H1 (cell line): ENCODE measurements around the gene SCP2. TPM values are rescaled to one million over a fixed set of nuclear protein-coding genes. Genes with fewer than 3 reads are reported as not detected.

Experiments used
- CTCF ChIA-PET: fragments of 300-600 bp; sonication (Branson Sonifier 250); formaldehyde crosslinking; loops from one replicate; lab custom pipeline; 2021; ENCODE audit not compliant: partially characterized antibody; lab: Charles Lee
- POLR2A ChIA-PET: fragments of 300-600 bp; sonication (Branson Sonifier 250); formaldehyde crosslinking; loops from one replicate; lab custom pipeline; 2021; ENCODE audit warnings: inconsistent platforms; ENCODE audit not compliant: partially characterized antibody; lab: Charles Lee
- DNase-seq, 2 experiments: peaks; one replicate each; pipeline versions ENCODE4 v3.0.0 to v3.0.0-alpha.2; 2010 to 2022; ENCODE audit warnings: low spot score in 2 of 2, low read depth in 1 of 2, mixed read lengths in 1 of 2
- FAIRE-seq: peaks from 2 replicates; lab custom pipeline; 2011; peaks lifted over from hg19 to GRCh38; lab: Jason Lieb, UNC
- H2AFZ ChIP-seq: 2 replicates; pipeline ENCODE4 v1.8.1; 2012; ENCODE audit warnings: low read length, inconsistent platforms
- H2AK5ac ChIP-seq: 2 replicates; pipeline ENCODE4 v1.6.1; 2013; ENCODE audit warnings: low read depth, low read length
- H2BK120ac ChIP-seq: replicated peaks from 2 replicates; pipeline ENCODE3; 2013; ENCODE audit warnings: low read depth, low read length, inconsistent platforms
- H2BK12ac ChIP-seq: 2 replicates; pipeline ENCODE4 v1.6.1; 2013; ENCODE audit warnings: low read depth, low read length
- H2BK15ac ChIP-seq: 2 replicates; pipeline ENCODE4 v1.6.1; 2013; ENCODE audit warnings: low read length
- H2BK20ac ChIP-seq: 2 replicates; pipeline ENCODE4 v1.6.1; 2013; ENCODE audit warnings: low read length
- H2BK5ac ChIP-seq: 2 replicates; pipeline ENCODE4 v1.6.1; 2013; ENCODE audit warnings: low read depth, low read length
- H3K14ac ChIP-seq: 2 replicates; pipeline ENCODE4 v1.6.1; 2013; ENCODE audit warnings: inconsistent platforms; ENCODE audit not compliant: insufficient read length
- H3K18ac ChIP-seq: 2 replicates; pipeline ENCODE4 v1.6.1; 2013; ENCODE audit warnings: low read length; ENCODE audit errors: extremely low read depth
- H3K23ac ChIP-seq: 2 replicates; pipeline ENCODE4 v1.6.1; 2013; ENCODE audit warnings: inconsistent platforms; ENCODE audit not compliant: insufficient read length
- H3K23me2 ChIP-seq: 2 replicates; pipeline ENCODE4 v1.6.1; 2013; ENCODE audit warnings: low read depth, low read length
- H3K27ac ChIP-seq: 2 replicates; pipeline ENCODE4 v1.6.1; 2011; ENCODE audit warnings: low read depth, low read length, inconsistent platforms
- H3K27me3 ChIP-seq, 4 experiments: replicated peaks in 1 of 4; 1 replicate in 1 of 4; 2 replicates in 3 of 4; pipeline versions ENCODE4 v1.6.1 to v1.8.1; 2011 to 2013; ENCODE audit warnings: low read length in 3 of 4, mild to moderate bottlenecking in 3 of 4, inconsistent platforms in 2 of 4, mixed read lengths in 2 of 4, moderate library complexity in 1 of 4; ENCODE audit not compliant: control insufficient read depth in 3 of 4, insufficient read depth in 3 of 4; ENCODE audit errors: extremely low read depth in 1 of 4
- H3K36me3 ChIP-seq, 4 experiments: 2 replicates each; pipeline versions ENCODE4 v1.6.1 to v1.8.1; 2011 to 2013; ENCODE audit warnings: mild to moderate bottlenecking in 4 of 4, low read length in 3 of 4, moderate library complexity in 2 of 4, control low read depth in 1 of 4, inconsistent platforms in 1 of 4; ENCODE audit not compliant: insufficient read depth in 4 of 4, control insufficient read depth in 2 of 4
- H3K4ac ChIP-seq: replicated peaks from 2 replicates; pipeline ENCODE3; 2013; ENCODE audit warnings: low read length, low read depth, mixed read lengths, inconsistent platforms; ENCODE audit not compliant: insufficient read length
- H3K4me1 ChIP-seq, 4 experiments: replicated peaks in 1 of 4; 1 replicate in 1 of 4; 2 replicates in 3 of 4; pipeline versions ENCODE4 v1.6.1 to v1.8.1; 2011 to 2013; ENCODE audit warnings: low read length in 3 of 4, inconsistent platforms in 2 of 4, mixed read lengths in 1 of 4; ENCODE audit not compliant: insufficient read depth in 4 of 4, control insufficient read depth in 3 of 4
- H3K4me2 ChIP-seq, 2 experiments: 2 replicates each; pipeline versions ENCODE4 v1.6.1 to v1.8.1; 2011 to 2013; ENCODE audit warnings: low read depth in 2 of 2, low read length in 2 of 2, control low read depth in 1 of 2, inconsistent platforms in 1 of 2, mild to moderate bottlenecking in 1 of 2; ENCODE audit not compliant: insufficient read depth in 1 of 2
- H3K4me3 ChIP-seq, 4 experiments: fragments of 200-600, 300-600 bp in 1 of 4; sonication (generic), shearing (Covaris generic), sonication (Bioruptor Twin) in 1 of 4; 2 replicates each; pipeline versions ENCODE4 v1.5.1 to v1.8.1; 2011 to 2016; ENCODE audit warnings: low read length in 4 of 4, low read depth in 3 of 4, control low read depth in 2 of 4, inconsistent platforms in 2 of 4, mild to moderate bottlenecking in 2 of 4, mixed read lengths in 1 of 4, moderate library complexity in 1 of 4; ENCODE audit not compliant: insufficient read depth in 2 of 4; ENCODE audit errors: extremely low read depth in 1 of 4
- H3K56ac ChIP-seq: replicated peaks from 2 replicates; pipeline ENCODE3; 2013; ENCODE audit warnings: low read depth, mild to moderate bottlenecking, mixed read lengths, low read length, inconsistent platforms; ENCODE audit not compliant: insufficient read length
- H3K79me1 ChIP-seq: 2 replicates; pipeline ENCODE4 v1.6.1; 2013; ENCODE audit warnings: low read depth, low read length, control low read depth
- H3K79me2 ChIP-seq, 2 experiments: 2 replicates each; pipeline versions ENCODE4 v1.6.1 to v1.8.1; 2012 to 2013; ENCODE audit warnings: low read length in 2 of 2, mild to moderate bottlenecking in 2 of 2, inconsistent platforms in 1 of 2; ENCODE audit not compliant: insufficient read depth in 2 of 2, control insufficient read depth in 1 of 2
- H3K9ac ChIP-seq, 4 experiments: replicated peaks in 1 of 4; 1 replicate in 1 of 4; 2 replicates in 3 of 4; pipeline versions ENCODE4 v1.6.1 to v1.8.1; 2011 to 2013; ENCODE audit warnings: low read depth in 3 of 4, low read length in 3 of 4, control low read depth in 2 of 4, mild to moderate bottlenecking in 2 of 4, moderate library complexity in 2 of 4, inconsistent platforms in 1 of 4; ENCODE audit errors: extremely low read depth in 1 of 4
- H3K9me3 ChIP-seq, 2 experiments: 2 replicates each; pipeline versions ENCODE4 v1.6.1 to v1.8.1; 2012 to 2013; ENCODE audit warnings: mild to moderate bottlenecking in 2 of 2, moderate library complexity in 2 of 2, control low read depth in 1 of 2, inconsistent platforms in 1 of 2, low read depth in 1 of 2, low read length in 1 of 2, mixed read lengths in 1 of 2; ENCODE audit not compliant: insufficient read depth in 2 of 2
- H4K20me1 ChIP-seq, 2 experiments: replicated peaks in 1 of 2; 2 replicates each; pipeline versions ENCODE3 to v1.8.1; 2011 to 2013; ENCODE audit warnings: inconsistent platforms in 2 of 2, low read length in 2 of 2, mild to moderate bottlenecking in 1 of 2; ENCODE audit not compliant: insufficient read depth in 2 of 2, control insufficient read depth in 1 of 2
- H4K5ac ChIP-seq: 2 replicates; pipeline ENCODE4 v1.6.1; 2013; ENCODE audit warnings: low read length, low read depth, mixed read lengths, inconsistent platforms; ENCODE audit not compliant: insufficient read length
- H4K8ac ChIP-seq: 2 replicates; pipeline ENCODE4 v1.8.0; 2013; ENCODE audit warnings: mild to moderate bottlenecking, moderate library complexity, low read length, inconsistent platforms; ENCODE audit not compliant: insufficient read depth; ENCODE audit errors: extremely low read depth
- H4K91ac ChIP-seq: replicated peaks from 2 replicates; pipeline ENCODE3; 2013; ENCODE audit warnings: low read length, mixed read lengths, inconsistent platforms; ENCODE audit not compliant: insufficient read length
- CBX8 ChIP-seq: fragments of 300-800, 300-1000 bp; sonication (generic); IDR thresholded peaks from 2 replicates; pipeline ENCODE4 v1.7.1; 2016; ENCODE audit warnings: low read depth, low read length, borderline replicate concordance
- EGR1 ChIP-seq: IDR thresholded peaks from 2 replicates; pipeline ENCODE4 v1.6.1; 2011; ENCODE audit warnings: low read depth, low read length, borderline replicate concordance
- FOSL1 ChIP-seq: IDR thresholded peaks from 2 replicates; pipeline ENCODE4 v1.6.1; 2011; ENCODE audit warnings: mild to moderate bottlenecking, low read depth, low read length, moderate library complexity; ENCODE audit not compliant: insufficient read depth
- KDM5A ChIP-seq: fragments of 200-600 bp; IDR thresholded peaks from 2 replicates; pipeline ENCODE4 v1.7.1; 2012; ENCODE audit warnings: mild to moderate bottlenecking, low read length, inconsistent platforms, mixed read lengths
- SAP30 ChIP-seq: fragments of 300-600 bp; sonication (generic); IDR thresholded peaks from 2 replicates; pipeline ENCODE4 v1.7.1; 2012; ENCODE audit warnings: low read length, moderate library complexity, mild to moderate bottlenecking, inconsistent platforms; ENCODE audit not compliant: insufficient read depth, insufficient replicate concordance
- SIX5 ChIP-seq: IDR thresholded peaks from 2 replicates; pipeline ENCODE4 v1.6.1; 2011; ENCODE audit warnings: mild to moderate bottlenecking, low read depth, low read length
- SP4 ChIP-seq: IDR thresholded peaks from 2 replicates; pipeline ENCODE4 v1.6.1; 2012; ENCODE audit warnings: low read length, inconsistent platforms
- SRF ChIP-seq: IDR thresholded peaks from 2 replicates; pipeline ENCODE4 v1.6.1; 2011; ENCODE audit warnings: mild to moderate bottlenecking, low read depth, low read length, moderate library complexity
- USF2 ChIP-seq: IDR thresholded peaks from 2 replicates; pipeline ENCODE4 v1.6.1; 2011; ENCODE audit warnings: low read length, improper control_type of control experiment
- WGBS, 2 experiments: shearing (Covaris generic) in 1 of 2; methylation state at CpG; one replicate each; pipeline versions ENCODE4 v1.1.6 to v1.1.7; 2013 to 2015; ENCODE audit warnings: low lambda C conversion rate in 2 of 2, mixed read lengths in 2 of 2, inconsistent platforms in 1 of 2, low coverage in 1 of 2, missing lambda C conversion rate in 1 of 2; ENCODE audit not compliant: insufficient replicate concordance in 2 of 2, insufficient coverage in 1 of 2, insufficient read length in 1 of 2; ENCODE audit errors: extremely low coverage in 1 of 2, missing lambda C conversion rate in 1 of 2; 5-methylcytosine and 5-hydroxymethylcytosine counted together
- polyA plus RNA-seq, 7 experiments: library from polyadenylated mRNA; depleted of rRNA in 3 of 7; stranded (reverse) in 5 of 7; unstranded in 2 of 7; fragments of >200 nt in 5 of 7; fragments of 200-250 nt in 2 of 7; gene quantifications; 1 replicate in 5 of 7; 2 replicates in 1 of 7; 4 replicates in 1 of 7; pipeline versions ENCODE4 v1.2.1 to v1.2.3, GENCODE V29; 2011 to 2013; ENCODE audit warnings: missing spikeins in 2 of 7, mixed read lengths in 2 of 7
- total RNA-seq: library from RNA; stranded (reverse); fragmentation: NEBNext Ultra II Directional; extraction: Animal tissue kit (Norgen Biotek cat#: 25700); gene quantifications from 2 replicates; pipeline ENCODE4 v1.2.1, GENCODE V29; 2021
- TF ChIP-seq, protein P1 (sequence below): IDR thresholded peaks from 2 replicates; pipeline ENCODE4 v1.6.1; 2012; ENCODE audit warnings: low read length, inconsistent platforms
- TF ChIP-seq, protein P2 (sequence below): IDR thresholded peaks from 2 replicates; pipeline ENCODE4 v1.6.1; 2012; ENCODE audit warnings: inconsistent platforms

SCP2 gene
- total and polyA plus RNA-seq, 2 of the 8 experiments (the other 6 are each of a cell fraction or from before 2014, with no cell fraction given): 20.9 to 54.3 TPM

GRCh38 chr1:53073868-53074311 is 146.8 kb downstream of the SCP2 start:
- no peak overlapping the region for H3K9ac ChIP-seq
- H2AK5ac ChIP-seq: no peak overlapping the region
- H2BK120ac ChIP-seq: no peak overlapping the region
- no peak overlapping the region for H3K23ac ChIP-seq
- CTCF ChIA-PET: interaction anchor here (0.7 to 1.6 kb wide), 3 partner anchors 9 to 112 kb away, joined by 3 to 6 read pairs (median 3); no protein-coding TSS in a partner anchor
- no peak overlapping the region for H2BK5ac ChIP-seq
- H2BK12ac ChIP-seq: no peak overlapping the region
- H3K4me2 ChIP-seq: no peak overlapping the region
- H2BK15ac ChIP-seq: no peak overlapping the region
- H4K20me1 ChIP-seq: no peaks in the 10 kb centered on the region
- H3K79me2 ChIP-seq: no peaks in the 10 kb centered on the region
- peaks cover 2% of the 10 kb centered on the region; the same call in 1 of the 2 replicates for H3K23me2 ChIP-seq
- H3K14ac ChIP-seq: no peak overlapping the region
- no peak overlapping the region for H3K4ac ChIP-seq
- H4K8ac ChIP-seq: no peak overlapping the region
- no peaks in the 10 kb centered on the region for H3K9me3 ChIP-seq
- 91% methylated on average over 10 of the region's 10 CpGs; no CpG with 5 or more reads in 1 of the 2 experiments for WGBS, 2 experiments
- no peak overlapping the region for H2BK20ac ChIP-seq
- H3K27ac ChIP-seq: no peak overlapping the region
- POLR2A ChIA-PET: no interaction called here
- DNase-seq: no peak
- no peak overlapping the region for H3K56ac ChIP-seq
- no peak overlapping the region for H3K4me3 ChIP-seq
- no peak overlapping the region for H3K18ac ChIP-seq
- FAIRE-seq: no peak
- H3K4me1 ChIP-seq: peaks cover 0 to 6% (median 0%) of the 10 kb centered on the region in 4 experiments; a peak in 2 of 7 replicates
- H3K27me3 ChIP-seq: no peaks in the 10 kb centered on the region
- no peaks in the 10 kb centered on the region for H3K36me3 ChIP-seq
- H4K91ac ChIP-seq: no peak overlapping the region
- no peak overlapping the region for H2AFZ ChIP-seq
- H4K5ac ChIP-seq: no peak overlapping the region
- no peaks in the 10 kb centered on the region for H3K79me1 ChIP-seq
- TF ChIP-seq, protein P1, sequence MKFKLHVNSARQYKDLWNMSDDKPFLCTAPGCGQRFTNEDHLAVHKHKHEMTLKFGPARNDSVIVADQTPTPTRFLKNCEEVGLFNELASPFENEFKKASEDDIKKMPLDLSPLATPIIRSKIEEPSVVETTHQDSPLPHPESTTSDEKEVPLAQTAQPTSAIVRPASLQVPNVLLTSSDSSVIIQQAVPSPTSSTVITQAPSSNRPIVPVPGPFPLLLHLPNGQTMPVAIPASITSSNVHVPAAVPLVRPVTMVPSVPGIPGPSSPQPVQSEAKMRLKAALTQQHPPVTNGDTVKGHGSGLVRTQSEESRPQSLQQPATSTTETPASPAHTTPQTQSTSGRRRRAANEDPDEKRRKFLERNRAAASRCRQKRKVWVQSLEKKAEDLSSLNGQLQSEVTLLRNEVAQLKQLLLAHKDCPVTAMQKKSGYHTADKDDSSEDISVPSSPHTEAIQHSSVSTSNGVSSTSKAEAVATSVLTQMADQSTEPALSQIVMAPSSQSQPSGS: no peak
- TF ChIP-seq SAP30 (no peak), CBX8 (no peak), EGR1 (no peak), SP4 (no peak), USF2 (no peak), KDM5A (no peak), SIX5 (no peak), FOSL1 (no peak), SRF (no peak)
- TF ChIP-seq, protein P2, sequence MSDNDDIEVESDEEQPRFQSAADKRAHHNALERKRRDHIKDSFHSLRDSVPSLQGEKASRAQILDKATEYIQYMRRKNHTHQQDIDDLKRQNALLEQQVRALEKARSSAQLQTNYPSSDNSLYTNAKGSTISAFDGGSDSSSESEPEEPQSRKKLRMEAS: no peak
